DMS53 treated with DMSO at 0.1 percent for 48 hours (cell line): ENCODE measurements around the gene CERS3.

ENCODE experiments used
- DNase-seq: peaks from one replicate; lab custom pipeline; 2025; ENCODE audit not compliant: unreplicated experiment; lab: John Stamatoyannopoulos, UW

CERS3 gene

GRCh38 chr15:100385300-100386050 is 143.3 kb downstream of the CERS3 start:
- DNase-seq: no peak

- DNase-seq: no peak
These were observed 144.7 kb downstream of the CERS3 start for GRCh38 chr15:100384108-100384410.

GRCh38 chr15:100383302-100384107 is 145.2 kb downstream of the CERS3 start:
- peak; percentile 70 for DNase-seq

GRCh38 chr15:100373942-100374341 is 154.8 kb downstream of the CERS3 start:
- DNase-seq: no peak

GRCh38 chr15:100373120-100373896 is 155.4 kb downstream of the CERS3 start:
- DNase-seq: no peak

GRCh38 chr15:100372739-100373119 is 156.0 kb downstream of the CERS3 start:
- DNase-seq: no peak

- DNase-seq: no peak
These were observed 173.4 kb downstream of the CERS3 start for GRCh38 chr15:100355342-100355741.

GRCh38 chr15:100353449-100353848 is 175.3 kb downstream of the CERS3 start:
- no peak for DNase-seq

- DNase-seq: peak; percentile 52
These were observed 178.1 kb downstream of the CERS3 start for GRCh38 chr15:100350434-100351226.
